MV-4-11 (cell line): ENCODE results near the gene CCP110.

ENCODE experiments used
- DNase-seq: peaks from one replicate; lab custom pipeline; 2025; lab: John Stamatoyannopoulos, UW

The CCP110 gene

DNA sequence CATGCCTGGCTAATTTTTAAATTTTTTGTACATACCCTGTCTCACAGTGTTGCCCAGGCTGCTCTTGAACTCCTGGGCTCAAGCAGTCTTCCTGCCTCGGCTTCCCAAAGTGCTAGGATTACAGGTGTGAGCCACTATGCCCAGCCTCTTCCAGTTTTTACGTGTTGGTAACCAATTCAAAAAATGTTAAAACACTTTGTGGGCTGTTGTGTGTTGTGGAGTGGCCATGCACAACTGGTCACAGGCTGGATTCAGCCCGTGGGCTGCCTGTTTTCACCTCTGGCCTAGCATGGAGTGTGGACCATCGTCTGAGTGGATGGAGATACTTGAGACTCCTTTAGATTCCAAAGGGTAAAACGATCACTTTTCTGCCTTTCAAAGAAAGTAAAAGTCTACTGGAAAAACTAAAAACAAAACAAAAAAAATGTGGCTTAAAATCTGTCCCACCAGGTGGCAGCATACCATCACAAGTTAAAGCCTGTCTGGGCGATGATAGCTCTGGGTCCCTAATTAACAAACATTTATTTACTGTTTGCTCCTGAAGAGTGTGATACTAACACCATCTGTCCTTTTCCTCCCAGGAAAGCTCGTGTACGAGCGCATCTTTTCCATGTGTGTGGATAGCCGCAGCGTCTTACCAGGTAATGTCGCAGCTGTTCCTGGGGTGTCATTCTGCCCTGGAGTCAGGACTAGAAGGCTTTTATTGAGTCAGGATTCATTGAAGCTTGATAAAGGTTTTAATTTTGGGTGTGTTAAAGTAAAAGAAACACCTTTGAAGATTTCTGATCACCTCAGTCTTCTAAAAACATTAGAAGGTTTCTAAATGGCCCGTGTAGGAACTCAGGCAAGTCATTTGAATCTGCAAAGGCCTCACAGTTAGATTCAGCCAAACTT, 77.6 kb downstream of the CCP110 start:
- DNase-seq = no peak
